ENCODE measurements around the gene KSR2.

DNA sequence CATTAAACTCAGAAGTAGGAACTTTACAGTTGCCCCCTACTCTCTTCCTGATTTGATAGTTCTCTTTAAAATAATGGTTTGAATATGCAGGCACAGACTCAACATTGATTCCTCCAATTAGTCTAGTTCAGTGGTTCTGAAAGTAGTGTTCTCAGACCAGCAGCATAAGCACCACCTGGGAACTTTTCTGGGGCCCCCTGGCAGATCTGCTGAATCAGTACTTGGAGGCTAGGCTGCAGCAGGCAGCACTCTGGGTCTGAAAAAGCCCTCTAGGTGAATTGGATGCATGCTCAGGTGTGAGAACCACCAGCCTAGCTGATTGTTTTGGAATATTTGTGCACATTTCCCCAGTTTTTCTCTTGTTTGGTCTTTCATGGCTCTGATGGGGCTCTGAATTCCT is 408.8 kb downstream of the KSR2 start:
- TF ChIP-seq TAF1 (IDR thresholded peaks at IDR 0.05; ENCODE audit: low read depth, low read length) (no peak), POLR2A (IDR thresholded peaks at IDR 0.05; ENCODE audit: low read depth, low read length) (no peak)

Data from GM12891 (cell line).